SK-N-SH (cell line): ENCODE measurements around the gene ARPC5. TPM values are rescaled to one million over a fixed set of nuclear protein-coding genes. Genes with fewer than 3 reads are reported as not detected.

ENCODE experiments used
- CTCF ChIA-PET: fragments of 300-600, 350-600 bp; formaldehyde crosslinking; extraction: SDS; loops from one replicate; lab custom pipeline; 2021; lab: Yijun Ruan, JAX
- POLR2A ChIA-PET: fragments of 350-600 bp; sonication (Branson Sonifier 250); formaldehyde crosslinking; extraction: SDS; loops from one replicate; lab custom pipeline; 2020; ENCODE audit warnings: antibody characterized with exemption, inconsistent platforms; lab: Yijun Ruan, JAX
- DNase-seq: peaks from one replicate; pipeline ENCODE4 v3.0.0; 2012
- H2AFZ ChIP-seq: fragments of 200-600 bp; sonication (generic); 2 replicates; pipeline ENCODE4 v1.8.1; 2016; ENCODE audit warnings: antibody characterized with exemption, mild to moderate bottlenecking, low read depth
- H3F3A ChIP-seq: fragments of 200-600 bp; sonication (generic); replicated peaks from 2 replicates; pipeline ENCODE3; 2016; ENCODE audit warnings: antibody characterized with exemption, mild to moderate bottlenecking; ENCODE audit not compliant: insufficient read depth
- H3K27ac ChIP-seq, 2 experiments: fragments of 200-500 bp in 1 of 2; fragments of 200-600 bp in 1 of 2; sonication (Bioruptor generic) in 1 of 2; sonication (generic), shearing (Covaris generic) in 1 of 2; 2 replicates each; pipeline versions ENCODE4 v1.5.1 to v1.6.1; 2014 to 2016; ENCODE audit warnings: low read depth in 2 of 2, inconsistent platforms in 1 of 2, low read length in 1 of 2, mild to moderate bottlenecking in 1 of 2, mixed read lengths in 1 of 2
- H3K27me3 ChIP-seq: fragments of 200-600 bp; sonication (generic), shearing (Covaris generic); 2 replicates; pipeline ENCODE4 v1.6.1; 2016; ENCODE audit warnings: mixed run types; ENCODE audit not compliant: insufficient read depth
- H3K36me3 ChIP-seq, 2 experiments: fragments of 200-500 bp in 1 of 2; fragments of 200-600 bp in 1 of 2; sonication (Bioruptor generic) in 1 of 2; sonication (generic) in 1 of 2; replicated peaks in 1 of 2; 2 replicates each; pipeline versions ENCODE3 to v1.5.1; 2014 to 2016; ENCODE audit warnings: low read length in 1 of 2, mild to moderate bottlenecking in 1 of 2; ENCODE audit not compliant: insufficient read depth in 2 of 2, control insufficient read depth in 1 of 2
- H3K4me1 ChIP-seq, 2 experiments: fragments of 200-500 bp in 1 of 2; fragments of 200-600 bp in 1 of 2; sonication (Bioruptor generic) in 1 of 2; sonication (generic), shearing (Covaris generic) in 1 of 2; 2 replicates each; pipeline versions ENCODE4 v1.5.1 to v1.6.1; 2014 to 2016; ENCODE audit warnings: low read depth in 1 of 2, low read length in 1 of 2, mixed run types in 1 of 2; ENCODE audit not compliant: insufficient read depth in 2 of 2, control insufficient read depth in 1 of 2
- H3K4me2 ChIP-seq: fragments of 200-600 bp; sonication (generic), shearing (Covaris generic); 2 replicates; pipeline ENCODE4 v1.6.1; 2017; ENCODE audit warnings: mixed run types
- H3K4me3 ChIP-seq, 2 experiments: fragments of 200-500 bp in 1 of 2; fragments of 200-600 bp in 1 of 2; sonication (Bioruptor generic) in 1 of 2; sonication (generic), shearing (Covaris generic) in 1 of 2; 2 replicates each; pipeline versions ENCODE4 v1.5.1 to v1.8.1; 2014 to 2016; ENCODE audit warnings: low read depth in 2 of 2, inconsistent platforms in 1 of 2, low read length in 1 of 2, mild to moderate bottlenecking in 1 of 2, mixed read lengths in 1 of 2, moderate library complexity in 1 of 2
- H3K79me2 ChIP-seq: fragments of 200-600 bp; sonication (generic); 2 replicates; pipeline ENCODE4 v1.8.1; 2017; ENCODE audit warnings: mild to moderate bottlenecking; ENCODE audit not compliant: insufficient read depth
- H3K9ac ChIP-seq: fragments of 200-600 bp; sonication (generic); 2 replicates; pipeline ENCODE4 v1.6.1; 2017; ENCODE audit warnings: mixed run types
- H3K9me2 ChIP-seq: fragments of 200-600 bp; sonication (generic); 2 replicates; pipeline ENCODE4 v1.6.1; 2017; ENCODE audit warnings: mixed run types
- H3K9me3 ChIP-seq: fragments of 200-600 bp; sonication (generic); 2 replicates; pipeline ENCODE4 v1.6.1; 2017; ENCODE audit warnings: mixed run types, mild to moderate bottlenecking, moderate library complexity
- H4K20me1 ChIP-seq: fragments of 200-600 bp; sonication (generic); 2 replicates; pipeline ENCODE4 v1.6.1; 2017; ENCODE audit warnings: mild to moderate bottlenecking, mixed run types; ENCODE audit not compliant: insufficient read depth
- ELF1 ChIP-seq: IDR thresholded peaks from 2 replicates; pipeline ENCODE4 v1.4.0; 2012
- EP300 ChIP-seq, 2 experiments: IDR thresholded peaks; 2 replicates each; pipeline versions ENCODE4 v1.4.0 to v1.6.1; 2012; ENCODE audit warnings: borderline replicate concordance in 1 of 2, low read depth in 1 of 2, low read length in 1 of 2
- FOSL2 ChIP-seq: IDR thresholded peaks from 2 replicates; pipeline ENCODE4 v1.4.0; 2012; ENCODE audit warnings: low read depth, mild to moderate bottlenecking, moderate library complexity, borderline replicate concordance
- FOXJ3 ChIP-seq: sonication (generic); formaldehyde crosslinking; IDR thresholded peaks from 2 replicates; pipeline ENCODE4 v1.5.1; 2020; ENCODE audit warnings: mild to moderate bottlenecking, missing genetic modification reagents
- NFIC ChIP-seq: IDR thresholded peaks from 2 replicates; pipeline ENCODE4 v1.4.0; 2012; ENCODE audit warnings: borderline replicate concordance
- NRF1 ChIP-seq: IDR thresholded peaks from 2 replicates; pipeline ENCODE4 v1.6.1; 2012; ENCODE audit warnings: low read depth, mild to moderate bottlenecking, low read length
- POLR2AphosphoS5 ChIP-seq: IDR thresholded peaks from 2 replicates; pipeline ENCODE4 v1.6.1; 2012; ENCODE audit warnings: low read depth, low read length
- RAD21 ChIP-seq: IDR thresholded peaks from 2 replicates; pipeline ENCODE4 v1.6.1; 2012; ENCODE audit warnings: mild to moderate bottlenecking, low read length
- RCOR1 ChIP-seq: fragments of 150-350 bp; IDR thresholded peaks from 2 replicates; pipeline ENCODE4 v1.6.1; 2017; ENCODE audit warnings: antibody characterized with exemption, low read length
- RFX5 ChIP-seq: IDR thresholded peaks from 2 replicates; pipeline ENCODE4 v1.6.1; 2012; ENCODE audit warnings: mild to moderate bottlenecking, improper control_type of control experiment, low read length
- WGBS: methylation state at CpG from one replicate; pipeline ENCODE4 v1.1.6; 2017; ENCODE audit warnings: low lambda C conversion rate; 5-methylcytosine and 5-hydroxymethylcytosine counted together
- polyA plus RNA-seq, 3 experiments: library from polyadenylated mRNA; depleted of rRNA; stranded (reverse); fragments of >200 nt; gene quantifications; 2 replicates each; pipeline ENCODE4 v1.2.3, GENCODE V29; 2012
- TF ChIP-seq, protein P1 (sequence below): IDR thresholded peaks from 2 replicates; pipeline ENCODE4 v1.6.1; 2012; ENCODE audit warnings: mild to moderate bottlenecking, low read depth, low read length, moderate library complexity
- TF ChIP-seq, protein P2 (sequence below): fragments of 150-350 bp; IDR thresholded peaks from 2 replicates; pipeline ENCODE4 v1.6.1; 2016; ENCODE audit warnings: mild to moderate bottlenecking, low read depth, low read length

ARPC5 gene
- polyA plus RNA-seq, 1 of the 3 experiments (the other 2 are of a cell fraction): 66.8 TPM

DNA sequence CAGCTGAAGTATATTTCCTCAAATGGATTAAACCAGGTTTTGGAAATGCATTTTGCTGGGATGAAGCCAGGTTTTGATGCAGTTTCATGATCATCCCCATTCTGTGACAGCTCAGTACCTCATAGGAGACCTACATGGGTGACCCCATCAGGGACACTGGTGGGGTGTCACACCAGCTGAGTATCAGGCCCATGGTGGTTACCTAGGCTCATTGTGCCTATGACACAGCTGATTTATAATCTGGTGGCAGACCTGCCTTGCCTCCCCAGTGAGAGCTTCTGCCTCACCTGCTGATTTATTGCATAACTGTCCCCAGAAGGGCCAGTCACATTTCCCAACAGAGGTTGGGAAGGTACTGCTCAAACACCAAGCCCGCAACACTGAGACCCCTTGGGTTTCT lies 49.1 kb downstream of the ARPC5 start:
- DNase-seq: no peak
- Histone ChIP-seq H3K4me1 (no peaks in the 10 kb centered on the region), H3K4me2 (no peak overlapping the region), H3K36me3 (no peaks in the 10 kb centered on the region), H3F3A (no peaks in the 10 kb centered on the region), H4K20me1 (no peaks in the 10 kb centered on the region), H3K79me2 (no peaks in the 10 kb centered on the region), H3K27me3 (no peaks in the 10 kb centered on the region), H3K9ac (no peak overlapping the region), H3K9me2 (no peaks in the 10 kb centered on the region), H2AFZ (no peak overlapping the region), H3K27ac (no peak overlapping the region), H3K9me3 (no peaks in the 10 kb centered on the region), H3K4me3 (no peak overlapping the region)
- TF ChIP-seq POLR2AphosphoS5: no peak
- TF ChIP-seq, protein P1, sequence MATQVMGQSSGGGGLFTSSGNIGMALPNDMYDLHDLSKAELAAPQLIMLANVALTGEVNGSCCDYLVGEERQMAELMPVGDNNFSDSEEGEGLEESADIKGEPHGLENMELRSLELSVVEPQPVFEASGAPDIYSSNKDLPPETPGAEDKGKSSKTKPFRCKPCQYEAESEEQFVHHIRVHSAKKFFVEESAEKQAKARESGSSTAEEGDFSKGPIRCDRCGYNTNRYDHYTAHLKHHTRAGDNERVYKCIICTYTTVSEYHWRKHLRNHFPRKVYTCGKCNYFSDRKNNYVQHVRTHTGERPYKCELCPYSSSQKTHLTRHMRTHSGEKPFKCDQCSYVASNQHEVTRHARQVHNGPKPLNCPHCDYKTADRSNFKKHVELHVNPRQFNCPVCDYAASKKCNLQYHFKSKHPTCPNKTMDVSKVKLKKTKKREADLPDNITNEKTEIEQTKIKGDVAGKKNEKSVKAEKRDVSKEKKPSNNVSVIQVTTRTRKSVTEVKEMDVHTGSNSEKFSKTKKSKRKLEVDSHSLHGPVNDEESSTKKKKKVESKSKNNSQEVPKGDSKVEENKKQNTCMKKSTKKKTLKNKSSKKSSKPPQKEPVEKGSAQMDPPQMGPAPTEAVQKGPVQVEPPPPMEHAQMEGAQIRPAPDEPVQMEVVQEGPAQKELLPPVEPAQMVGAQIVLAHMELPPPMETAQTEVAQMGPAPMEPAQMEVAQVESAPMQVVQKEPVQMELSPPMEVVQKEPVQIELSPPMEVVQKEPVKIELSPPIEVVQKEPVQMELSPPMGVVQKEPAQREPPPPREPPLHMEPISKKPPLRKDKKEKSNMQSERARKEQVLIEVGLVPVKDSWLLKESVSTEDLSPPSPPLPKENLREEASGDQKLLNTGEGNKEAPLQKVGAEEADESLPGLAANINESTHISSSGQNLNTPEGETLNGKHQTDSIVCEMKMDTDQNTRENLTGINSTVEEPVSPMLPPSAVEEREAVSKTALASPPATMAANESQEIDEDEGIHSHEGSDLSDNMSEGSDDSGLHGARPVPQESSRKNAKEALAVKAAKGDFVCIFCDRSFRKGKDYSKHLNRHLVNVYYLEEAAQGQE: no peak
- TF ChIP-seq EP300 (IDR thresholded peaks at IDR 0.05; ENCODE audit: borderline replicate concordance in 1 of 2, low read depth in 1 of 2, low read length in 1 of 2): no peak
- no peak for TF ChIP-seq ELF1
- no peak for TF ChIP-seq NFIC
- TF ChIP-seq, protein P2, sequence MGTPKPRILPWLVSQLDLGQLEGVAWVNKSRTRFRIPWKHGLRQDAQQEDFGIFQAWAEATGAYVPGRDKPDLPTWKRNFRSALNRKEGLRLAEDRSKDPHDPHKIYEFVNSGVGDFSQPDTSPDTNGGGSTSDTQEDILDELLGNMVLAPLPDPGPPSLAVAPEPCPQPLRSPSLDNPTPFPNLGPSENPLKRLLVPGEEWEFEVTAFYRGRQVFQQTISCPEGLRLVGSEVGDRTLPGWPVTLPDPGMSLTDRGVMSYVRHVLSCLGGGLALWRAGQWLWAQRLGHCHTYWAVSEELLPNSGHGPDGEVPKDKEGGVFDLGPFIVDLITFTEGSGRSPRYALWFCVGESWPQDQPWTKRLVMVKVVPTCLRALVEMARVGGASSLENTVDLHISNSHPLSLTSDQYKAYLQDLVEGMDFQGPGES: no peak
- TF ChIP-seq RFX5: no peak
- no peak for TF ChIP-seq FOSL2
- no peak for TF ChIP-seq RAD21
- TF ChIP-seq FOXJ3 (CRISPR knock-in tag): no peak
- no peak for TF ChIP-seq RCOR1
- 86% methylated on average over 1 of the region's 1 CpG for WGBS
- ChIA-PET CTCF (interaction anchor here (1.8 kb wide), 1 partner anchor 113 kb away, joined by 3 read pairs; no protein-coding TSS in a partner anchor), POLR2A (no interaction called here)

DNA sequence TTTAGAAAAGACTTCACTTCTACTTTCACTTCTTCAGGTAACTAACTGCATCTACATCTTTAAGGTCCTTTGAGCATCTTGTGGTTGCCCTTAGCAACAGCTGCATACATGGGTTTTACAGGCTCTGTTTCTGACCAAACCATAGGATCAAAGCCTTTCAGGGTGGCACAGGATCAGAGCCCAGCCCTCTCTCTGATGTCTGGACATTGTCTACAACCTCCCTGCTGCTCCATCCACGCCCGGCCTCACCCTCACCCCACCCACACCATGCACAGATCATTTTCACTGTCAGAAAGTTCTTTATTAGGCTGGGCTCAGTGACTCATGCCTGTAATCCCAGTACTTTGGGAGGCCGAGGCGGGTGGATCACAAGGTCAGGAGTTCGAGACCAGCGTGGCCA lies 50.5 kb downstream of the ARPC5 start:
- Histone ChIP-seq H3K4me3 (no peak overlapping the region), H3K9ac (no peak overlapping the region), H3F3A (no peaks in the 10 kb centered on the region), H2AFZ (no peak overlapping the region), H3K9me3 (no peaks in the 10 kb centered on the region), H3K79me2 (no peaks in the 10 kb centered on the region), H3K27me3 (no peaks in the 10 kb centered on the region), H3K36me3 (no peaks in the 10 kb centered on the region), H3K4me1 (no peaks in the 10 kb centered on the region), H4K20me1 (no peaks in the 10 kb centered on the region), H3K9me2 (no peaks in the 10 kb centered on the region), H3K4me2 (no peak overlapping the region), H3K27ac (no peak overlapping the region)
- no peak for TF ChIP-seq RAD21
- no peak for TF ChIP-seq NRF1
- POLR2A ChIA-PET: no interaction called here
- WGBS: 93% methylated on average over 6 of the region's 6 CpGs
- CTCF ChIA-PET: interaction anchor here (0.7 kb wide), 1 partner anchor 143 kb away, joined by 3 read pairs; no protein-coding TSS in a partner anchor
- no peak for DNase-seq
